ENCODE data around the gene DNTT.

The DNTT gene

GRCh38 chr10:96280859-96281258 lies 23.4 kb upstream of the DNTT start:
- peaks cover 7% of the 10 kb centered on the region for H3K4me1 ChIP-seq (ENCODE audit: insufficient read depth, low read length)
- no peak overlapping the region for H3K27ac ChIP-seq (ENCODE audit: low read depth, low read length)
- H3K27me3 ChIP-seq (ENCODE audit: control insufficient read depth in 1 of 2, insufficient read depth in 2 of 2, low read length in 2 of 2): no peaks in the 10 kb centered on the region
- H3K36me3 ChIP-seq (ENCODE audit: insufficient read depth, low read length): no peaks in the 10 kb centered on the region
- no peak overlapping the region for H3K9ac ChIP-seq (ENCODE audit: low read length)
- H3K9me3 ChIP-seq (ENCODE audit: low read length): no peaks in the 10 kb centered on the region
- no peak overlapping the region for H3K4me3 ChIP-seq (ENCODE audit: low read depth in 1 of 2, low read length in 2 of 2)

- Histone ChIP-seq H3K9ac (ENCODE audit: low read length) (no peak overlapping the region), H3K4me1 (ENCODE audit: insufficient read depth, low read length) (peaks cover 7% of the 10 kb centered on the region), H3K36me3 (ENCODE audit: insufficient read depth, low read length) (no peaks in the 10 kb centered on the region), H3K27ac (ENCODE audit: low read depth, low read length) (no peak overlapping the region), H3K27me3 (ENCODE audit: control insufficient read depth in 1 of 2, insufficient read depth in 2 of 2, low read length in 2 of 2) (no peaks in the 10 kb centered on the region), H3K9me3 (ENCODE audit: low read length) (no peaks in the 10 kb centered on the region), H3K4me3 (ENCODE audit: low read depth in 1 of 2, low read length in 2 of 2) (no peak overlapping the region)
Observed at GRCh38 chr10:96281444-96282029, 22.7 kb upstream of the DNTT start.

DNA sequence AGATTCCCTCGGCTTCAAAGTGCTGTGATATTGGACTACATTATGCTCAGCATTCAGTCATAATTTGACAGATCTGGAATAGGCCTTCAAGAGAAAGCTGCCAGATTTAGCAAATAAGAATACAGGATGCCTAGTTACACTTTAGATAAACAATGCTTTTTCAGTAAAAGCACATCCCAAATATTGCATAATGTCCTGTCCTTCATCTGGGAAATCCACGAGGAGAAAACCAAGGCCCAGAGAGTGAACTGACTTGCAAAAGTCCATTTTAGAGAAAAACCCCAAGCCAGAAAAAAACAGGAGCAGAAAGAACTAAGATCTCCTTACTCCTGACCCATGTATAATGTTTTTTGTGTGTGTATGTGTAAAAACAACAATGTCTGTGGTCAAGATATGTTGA lies 20.9 kb upstream of the DNTT start:
- H3K27me3 ChIP-seq (ENCODE audit: control insufficient read depth in 1 of 2, insufficient read depth in 2 of 2, low read length in 2 of 2): no peaks in the 10 kb centered on the region
- H3K4me1 ChIP-seq (ENCODE audit: insufficient read depth, low read length): peaks cover 7% of the 10 kb centered on the region
- H3K9ac ChIP-seq (ENCODE audit: low read length): no peak overlapping the region
- no peaks in the 10 kb centered on the region for H3K36me3 ChIP-seq (ENCODE audit: insufficient read depth, low read length)
- H3K4me3 ChIP-seq (ENCODE audit: low read depth in 1 of 2, low read length in 2 of 2): no peak overlapping the region
- H3K9me3 ChIP-seq (ENCODE audit: low read length): no peaks in the 10 kb centered on the region
- H3K27ac ChIP-seq (ENCODE audit: low read depth, low read length): no peak overlapping the region

- H3K9ac ChIP-seq (ENCODE audit: low read length): no peak overlapping the region
- no peaks in the 10 kb centered on the region for H3K9me3 ChIP-seq (ENCODE audit: low read length)
- no peak overlapping the region for H3K27ac ChIP-seq (ENCODE audit: low read depth, low read length)
- H3K4me1 ChIP-seq (ENCODE audit: insufficient read depth, low read length): peaks cover 7% of the 10 kb centered on the region
- no peak overlapping the region for H3K4me3 ChIP-seq (ENCODE audit: low read depth in 1 of 2, low read length in 2 of 2)
- H3K36me3 ChIP-seq (ENCODE audit: insufficient read depth, low read length): no peaks in the 10 kb centered on the region
- H3K27me3 ChIP-seq (ENCODE audit: control insufficient read depth in 1 of 2, insufficient read depth in 2 of 2, low read length in 2 of 2): no peaks in the 10 kb centered on the region
Observed at GRCh38 chr10:96283756-96284155, 20.5 kb upstream of the DNTT start.

- Histone ChIP-seq H3K36me3 (ENCODE audit: insufficient read depth, low read length) (no peaks in the 10 kb centered on the region), H3K4me3 (ENCODE audit: low read depth in 1 of 2, low read length in 2 of 2) (no peak overlapping the region), H3K4me1 (ENCODE audit: insufficient read depth, low read length) (peaks cover 7% of the 10 kb centered on the region), H3K9me3 (ENCODE audit: low read length) (no peaks in the 10 kb centered on the region), H3K27me3 (ENCODE audit: control insufficient read depth in 1 of 2, insufficient read depth in 2 of 2, low read length in 2 of 2) (no peaks in the 10 kb centered on the region), H3K27ac (ENCODE audit: low read depth, low read length) (no peak overlapping the region), H3K9ac (ENCODE audit: low read length) (no peak overlapping the region)
Observed at GRCh38 chr10:96285331-96285752, 18.9 kb upstream of the DNTT start.

DNA sequence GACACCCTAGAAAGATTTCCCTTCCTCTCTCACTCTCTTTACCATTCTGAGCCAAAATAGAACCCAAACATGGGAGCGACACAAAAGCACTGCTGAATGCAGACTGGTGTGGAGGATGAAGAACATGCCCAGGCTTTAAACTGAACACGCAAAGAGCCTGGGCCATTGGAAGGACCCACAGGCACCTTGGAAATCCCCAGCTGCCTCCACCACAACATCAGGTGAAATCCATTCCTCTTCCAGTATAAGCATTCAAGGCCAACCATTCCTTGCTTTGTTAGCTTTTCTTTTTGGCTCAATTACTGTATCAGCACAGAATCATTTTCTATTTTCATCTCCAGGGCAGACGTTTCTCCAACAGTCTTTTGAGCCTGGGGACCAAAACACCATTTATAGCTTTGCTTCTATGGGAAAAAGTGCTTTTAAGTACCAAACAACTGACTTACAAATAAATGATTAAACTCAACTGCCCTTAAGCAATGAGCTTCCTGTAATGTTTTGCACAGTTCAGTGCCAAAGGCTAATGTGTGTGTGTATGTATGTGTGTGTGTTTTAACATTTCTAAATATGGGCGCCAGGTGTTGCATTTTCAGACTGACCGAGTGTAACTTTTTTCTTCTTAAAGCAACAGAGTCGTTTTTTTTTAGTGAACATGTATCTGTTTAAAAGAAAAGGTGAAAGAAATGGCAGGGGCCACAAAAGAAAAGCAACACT lies 16.7 kb upstream of the DNTT start:
- H3K9ac ChIP-seq (ENCODE audit: low read length): no peak overlapping the region
- H3K27me3 ChIP-seq (ENCODE audit: control insufficient read depth in 1 of 2, insufficient read depth in 2 of 2, low read length in 2 of 2): no peaks in the 10 kb centered on the region
- no peak overlapping the region for H3K4me3 ChIP-seq (ENCODE audit: low read depth in 1 of 2, low read length in 2 of 2)
- H3K36me3 ChIP-seq (ENCODE audit: insufficient read depth, low read length): no peaks in the 10 kb centered on the region
- no peaks in the 10 kb centered on the region for H3K9me3 ChIP-seq (ENCODE audit: low read length)
- no peak overlapping the region for H3K27ac ChIP-seq (ENCODE audit: low read depth, low read length)
- H3K4me1 ChIP-seq (ENCODE audit: insufficient read depth, low read length): peaks cover 7% of the 10 kb centered on the region

DNA sequence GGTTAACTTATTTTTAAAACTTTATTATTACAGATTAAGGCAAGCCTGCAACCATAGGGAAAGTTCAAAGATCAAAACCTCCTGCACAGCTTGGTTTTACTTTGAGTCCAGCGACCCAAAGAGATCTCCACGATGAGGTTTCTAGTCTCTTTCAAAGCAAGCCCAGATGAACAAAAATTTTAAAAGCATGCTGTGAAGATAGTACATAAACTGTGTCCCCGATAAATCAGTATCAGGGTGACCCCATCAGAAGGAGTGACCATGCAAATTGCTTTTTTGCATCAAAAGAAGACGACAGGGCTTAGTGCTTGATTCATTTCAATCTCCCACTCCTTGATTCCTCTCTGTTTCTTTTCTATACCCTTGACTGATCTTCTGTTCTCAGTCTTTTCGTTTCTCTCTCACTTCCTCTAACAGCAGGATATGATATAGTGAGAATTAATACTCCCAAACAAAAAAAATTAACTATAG lies 16.0 kb upstream of the DNTT start:
- no peaks in the 10 kb centered on the region for H3K36me3 ChIP-seq (ENCODE audit: insufficient read depth, low read length)
- H3K27me3 ChIP-seq (ENCODE audit: control insufficient read depth in 1 of 2, insufficient read depth in 2 of 2, low read length in 2 of 2): no peaks in the 10 kb centered on the region
- H3K9ac ChIP-seq (ENCODE audit: low read length): no peak overlapping the region
- no peaks in the 10 kb centered on the region for H3K9me3 ChIP-seq (ENCODE audit: low read length)
- peaks cover 7% of the 10 kb centered on the region for H3K4me1 ChIP-seq (ENCODE audit: insufficient read depth, low read length)
- H3K4me3 ChIP-seq (ENCODE audit: low read depth in 1 of 2, low read length in 2 of 2): no peak overlapping the region
- H3K27ac ChIP-seq (ENCODE audit: low read depth, low read length): no peak overlapping the region

DNA sequence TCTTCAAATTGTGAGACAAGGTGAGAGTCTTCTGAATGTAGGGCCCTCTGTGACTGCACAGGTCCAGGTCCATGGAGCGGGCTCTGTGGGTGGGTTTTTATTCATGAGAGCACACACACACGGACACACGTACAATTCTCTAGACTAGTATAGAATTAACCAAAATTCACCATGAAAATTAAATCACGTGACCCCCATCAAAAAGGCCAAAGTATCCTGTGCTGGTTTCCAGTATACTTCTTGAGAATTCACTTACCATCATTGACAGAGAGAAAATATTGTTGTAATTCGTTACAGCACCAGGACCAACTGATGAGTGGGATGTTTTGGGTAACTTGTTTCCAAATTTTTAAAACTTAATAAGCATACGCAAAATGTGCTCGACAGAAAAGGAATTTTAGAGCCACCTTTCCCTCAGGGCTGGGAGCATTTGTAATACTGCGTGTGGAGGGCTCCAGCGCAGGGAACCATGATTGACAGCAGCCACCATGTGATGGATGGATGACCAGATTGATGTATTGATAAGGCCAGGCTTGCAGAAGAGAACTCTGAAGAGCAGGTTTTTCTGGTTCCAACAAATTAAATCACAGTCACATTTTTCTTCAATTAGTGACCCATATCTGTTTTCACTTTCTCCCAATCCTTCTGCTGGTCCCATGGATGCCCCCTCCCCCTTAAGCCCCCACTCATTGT lies 14.9 kb upstream of the DNTT start:
- Histone ChIP-seq H3K27ac (ENCODE audit: low read depth, low read length) (no peak overlapping the region), H3K27me3 (ENCODE audit: control insufficient read depth in 1 of 2, insufficient read depth in 2 of 2, low read length in 2 of 2) (no peaks in the 10 kb centered on the region), H3K4me1 (ENCODE audit: insufficient read depth, low read length) (peaks cover 7% of the 10 kb centered on the region), H3K9me3 (ENCODE audit: low read length) (no peaks in the 10 kb centered on the region), H3K36me3 (ENCODE audit: insufficient read depth, low read length) (no peaks in the 10 kb centered on the region), H3K4me3 (ENCODE audit: low read depth in 1 of 2, low read length in 2 of 2) (no peak overlapping the region), H3K9ac (ENCODE audit: low read length) (no peak overlapping the region)

- Histone ChIP-seq H3K27me3 (ENCODE audit: control insufficient read depth in 1 of 2, insufficient read depth in 2 of 2, low read length in 2 of 2) (no peaks in the 10 kb centered on the region), H3K4me3 (ENCODE audit: low read depth in 1 of 2, low read length in 2 of 2) (no peak overlapping the region), H3K36me3 (ENCODE audit: insufficient read depth, low read length) (no peaks in the 10 kb centered on the region), H3K4me1 (ENCODE audit: insufficient read depth, low read length) (peaks cover 3% of the 10 kb centered on the region), H3K9ac (ENCODE audit: low read length) (no peak overlapping the region), H3K27ac (ENCODE audit: low read depth, low read length) (no peak overlapping the region), H3K9me3 (ENCODE audit: low read length) (no peaks in the 10 kb centered on the region)
Observed at GRCh38 chr10:96290368-96291133, 13.7 kb upstream of the DNTT start.

- Histone ChIP-seq H3K27ac (ENCODE audit: low read depth, low read length) (no peak overlapping the region), H3K4me3 (ENCODE audit: low read depth in 1 of 2, low read length in 2 of 2) (no peak overlapping the region), H3K27me3 (ENCODE audit: control insufficient read depth in 1 of 2, insufficient read depth in 2 of 2, low read length in 2 of 2) (no peaks in the 10 kb centered on the region), H3K36me3 (ENCODE audit: insufficient read depth, low read length) (no peaks in the 10 kb centered on the region), H3K9me3 (ENCODE audit: low read length) (no peaks in the 10 kb centered on the region), H3K4me1 (ENCODE audit: insufficient read depth, low read length) (no peaks in the 10 kb centered on the region), H3K9ac (ENCODE audit: low read length) (no peak overlapping the region)
Observed at GRCh38 chr10:96292971-96293920, 11.0 kb upstream of the DNTT start.

Data from muscle layer of colon (tissue), 2 donors.